ENCODE results near the gene ZNF672. TPM values are rescaled to one million over a fixed set of nuclear protein-coding genes. Genes with fewer than 3 reads are reported as not detected.

ZNF672 gene
- total RNA-seq, 1 donor: 15.2 TPM

DNA sequence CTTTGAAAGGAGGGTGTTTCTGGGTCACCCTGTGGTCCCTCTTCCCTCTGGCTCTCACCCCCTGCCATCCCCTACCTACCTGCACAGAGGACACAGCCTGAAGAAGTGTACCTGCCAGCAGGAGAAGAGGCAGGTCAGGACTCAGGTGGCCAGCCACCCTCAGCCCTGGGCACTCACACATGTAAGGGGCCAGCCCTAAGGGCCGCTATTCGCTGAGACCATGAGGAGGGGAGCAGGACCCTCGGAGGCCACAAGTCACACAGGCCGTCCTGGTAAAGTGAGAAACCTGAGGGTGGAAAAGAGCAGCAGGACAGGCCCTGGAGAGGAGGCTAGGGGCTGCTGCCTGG is 19.7 kb downstream of the ZNF672 start:
- TF ChIP-seq, protein P1, sequence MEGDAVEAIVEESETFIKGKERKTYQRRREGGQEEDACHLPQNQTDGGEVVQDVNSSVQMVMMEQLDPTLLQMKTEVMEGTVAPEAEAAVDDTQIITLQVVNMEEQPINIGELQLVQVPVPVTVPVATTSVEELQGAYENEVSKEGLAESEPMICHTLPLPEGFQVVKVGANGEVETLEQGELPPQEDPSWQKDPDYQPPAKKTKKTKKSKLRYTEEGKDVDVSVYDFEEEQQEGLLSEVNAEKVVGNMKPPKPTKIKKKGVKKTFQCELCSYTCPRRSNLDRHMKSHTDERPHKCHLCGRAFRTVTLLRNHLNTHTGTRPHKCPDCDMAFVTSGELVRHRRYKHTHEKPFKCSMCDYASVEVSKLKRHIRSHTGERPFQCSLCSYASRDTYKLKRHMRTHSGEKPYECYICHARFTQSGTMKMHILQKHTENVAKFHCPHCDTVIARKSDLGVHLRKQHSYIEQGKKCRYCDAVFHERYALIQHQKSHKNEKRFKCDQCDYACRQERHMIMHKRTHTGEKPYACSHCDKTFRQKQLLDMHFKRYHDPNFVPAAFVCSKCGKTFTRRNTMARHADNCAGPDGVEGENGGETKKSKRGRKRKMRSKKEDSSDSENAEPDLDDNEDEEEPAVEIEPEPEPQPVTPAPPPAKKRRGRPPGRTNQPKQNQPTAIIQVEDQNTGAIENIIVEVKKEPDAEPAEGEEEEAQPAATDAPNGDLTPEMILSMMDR (IDR thresholded peaks at IDR 0.05; ENCODE audit: extremely low read depth, low read depth, low read length): no peak
- H3K4me3 ChIP-seq (ENCODE audit: insufficient read depth, low read length): peak overlapping the region; percentile 87
- peak overlapping the region; percentile 75 for H3K27ac ChIP-seq (ENCODE audit: low read depth, low read length)
- H3K9me3 ChIP-seq (ENCODE audit: low read depth, low read length): no peaks in the 10 kb centered on the region
- H3K36me3 ChIP-seq (ENCODE audit: insufficient read depth, low read length): peaks cover 25% of the 10 kb centered on the region
- H2AFZ ChIP-seq (ENCODE audit: low read length): peak overlapping the region; percentile 90
- no peaks in the 10 kb centered on the region for H3K27me3 ChIP-seq (ENCODE audit: insufficient read depth, low read length)
- H4K20me1 ChIP-seq (ENCODE audit: insufficient read depth, low read length): no peaks in the 10 kb centered on the region
- H3K4me2 ChIP-seq (ENCODE audit: insufficient read depth, low read length): peak overlapping the region; percentile 99
- peaks cover 16% of the 10 kb centered on the region for H3K79me2 ChIP-seq (ENCODE audit: insufficient read depth, low read length)
- peaks cover 25% of the 10 kb centered on the region for H3K4me1 ChIP-seq (ENCODE audit: insufficient read depth, low read length)
- no peak for DNase-seq (ENCODE audit: insufficient read length, low spot score, missing footprints)

DNA sequence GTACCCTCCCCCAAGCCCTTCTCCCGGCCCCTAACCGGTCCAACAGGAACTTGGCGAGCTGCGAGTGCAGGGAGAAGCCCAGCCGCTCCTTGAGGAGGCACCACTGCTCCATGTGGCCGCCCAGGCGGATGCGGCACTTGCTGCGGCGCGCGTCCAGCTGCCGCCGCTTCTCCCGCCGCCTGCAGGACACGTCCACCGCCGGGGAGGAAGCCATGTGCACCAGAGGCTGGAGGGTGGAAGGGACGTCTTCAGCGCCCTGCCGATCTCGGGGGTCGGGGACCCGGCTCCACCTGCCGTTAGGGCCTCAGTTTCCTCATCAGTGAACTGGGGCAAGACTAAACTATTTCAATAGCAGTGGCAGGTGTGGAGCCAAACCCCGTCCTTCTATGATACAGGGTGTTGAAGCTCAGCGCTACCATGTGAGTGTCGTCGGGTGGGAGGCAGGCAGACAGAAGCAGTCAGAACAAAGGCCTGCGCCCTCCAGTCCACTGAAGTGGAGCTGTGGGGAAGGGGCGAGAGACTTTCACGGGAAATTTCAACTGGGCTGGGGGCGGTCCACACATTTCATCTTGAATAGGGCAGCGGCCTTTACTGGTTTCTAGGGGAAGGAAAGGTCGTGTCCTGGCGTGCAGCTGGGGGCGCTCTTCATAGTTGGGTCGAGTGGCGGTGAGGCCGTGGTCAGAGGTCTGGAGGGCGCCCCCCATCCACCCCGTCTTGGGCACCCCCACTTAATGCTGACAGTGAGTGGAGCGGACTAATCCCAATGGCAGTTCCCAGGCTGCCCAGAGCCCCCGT is 20.3 kb downstream of the ZNF672 start:
- TF ChIP-seq, protein P1 (IDR thresholded peaks at IDR 0.05; ENCODE audit: extremely low read depth, low read depth, low read length): peak; percentile 20
- Histone ChIP-seq H3K36me3 (ENCODE audit: insufficient read depth, low read length) (peaks cover 24% of the 10 kb centered on the region), H3K79me2 (ENCODE audit: insufficient read depth, low read length) (peaks cover 16% of the 10 kb centered on the region), H3K4me1 (ENCODE audit: insufficient read depth, low read length) (peaks cover 29% of the 10 kb centered on the region), H2AFZ (ENCODE audit: low read length) (peak overlapping the region; percentile 90), H3K9me3 (ENCODE audit: low read depth, low read length) (no peaks in the 10 kb centered on the region), H3K27me3 (ENCODE audit: insufficient read depth, low read length) (no peaks in the 10 kb centered on the region), H4K20me1 (ENCODE audit: insufficient read depth, low read length) (no peaks in the 10 kb centered on the region), H3K27ac (ENCODE audit: low read depth, low read length) (peak overlapping the region; percentile 75), H3K4me3 (ENCODE audit: insufficient read depth, low read length) (peak overlapping the region; percentile 87), H3K4me2 (ENCODE audit: insufficient read depth, low read length) (peak overlapping the region; percentile 99)
- peak; percentile 96 for DNase-seq (ENCODE audit: insufficient read length, low spot score, missing footprints)

DNA sequence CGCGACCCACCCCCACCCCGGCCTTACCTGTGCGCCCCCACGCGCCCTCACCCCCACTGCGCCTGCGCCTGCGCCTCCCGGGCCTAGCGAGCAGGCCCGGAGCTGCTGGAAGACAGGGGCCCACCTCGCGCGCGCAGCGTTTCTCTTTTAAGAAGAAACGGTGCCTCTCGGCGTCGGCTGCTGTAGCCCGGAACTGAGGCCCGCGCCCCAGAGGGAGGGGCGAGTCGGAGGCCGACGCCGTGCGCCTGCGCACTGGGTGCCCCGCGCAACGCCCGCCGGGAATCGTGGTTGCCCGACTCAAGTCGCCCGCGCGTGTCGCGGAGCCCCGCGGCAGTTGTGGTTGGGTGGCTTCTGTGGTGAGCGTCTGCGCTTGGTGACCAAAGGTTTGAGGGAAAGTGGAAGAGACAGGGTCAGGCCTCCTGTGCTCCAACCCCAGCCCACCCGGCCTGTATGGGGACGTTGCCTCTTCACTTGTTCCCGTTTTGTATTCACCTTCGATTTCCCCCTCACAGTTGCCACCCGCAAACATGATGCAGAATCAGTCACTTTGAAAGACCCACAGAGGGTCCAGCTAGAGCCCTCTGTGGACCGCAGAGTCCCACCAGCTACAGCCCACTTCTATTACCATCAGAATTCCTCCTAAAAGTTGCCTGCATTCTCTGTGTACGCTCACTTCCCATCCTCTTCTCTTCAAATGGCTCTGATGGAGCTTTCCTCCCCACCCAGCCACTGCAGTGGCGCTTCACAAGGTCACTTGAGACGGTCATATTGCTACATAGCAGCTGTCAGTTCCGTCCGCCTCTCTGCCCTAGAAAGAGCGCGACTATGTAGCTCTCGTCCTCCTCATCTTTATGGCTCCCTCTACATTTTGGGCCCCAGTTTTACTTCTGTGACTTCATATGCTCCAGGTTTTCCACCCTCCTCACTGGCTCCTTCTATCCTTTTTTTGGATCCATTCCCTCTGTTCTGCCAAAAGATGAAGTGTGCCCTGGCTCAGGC is 21.2 kb downstream of the ZNF672 start, which contains the start of gene ZNF692:
Gene ZNF692, minus strand, starts transcription at position 195 of the 999 bp plus-strand sequence. CDS start 776 bp downstream, outside the sequence.
- Histone ChIP-seq H3K4me1 (ENCODE audit: insufficient read depth, low read length) (peaks cover 33% of the 10 kb centered on the region), H4K20me1 (ENCODE audit: insufficient read depth, low read length) (no peaks in the 10 kb centered on the region), H3K27ac (ENCODE audit: low read depth, low read length) (peak within 1 kb of the TSS; percentile 75), H3K36me3 (ENCODE audit: insufficient read depth, low read length) (peaks cover 16% of the 10 kb centered on the region), H3K9me3 (ENCODE audit: low read depth, low read length) (no peaks in the 10 kb centered on the region), H3K27me3 (ENCODE audit: insufficient read depth, low read length) (no peaks in the 10 kb centered on the region), H3K4me3 (ENCODE audit: insufficient read depth, low read length) (peak within 1 kb of the TSS; percentile 87), H3K79me2 (ENCODE audit: insufficient read depth, low read length) (peaks cover 16% of the 10 kb centered on the region), H3K4me2 (ENCODE audit: insufficient read depth, low read length) (peak within 1 kb of the TSS; percentile 99), H2AFZ (ENCODE audit: low read length) (peak within 1 kb of the TSS; percentile 100)
- TF ChIP-seq, protein P1 (IDR thresholded peaks at IDR 0.05; ENCODE audit: extremely low read depth, low read depth, low read length): no peak
- peak; percentile 100 for DNase-seq (ENCODE audit: insufficient read length, low spot score, missing footprints)

Measured in osteoblast (primary cell).